Body of pancreas (tissue), 4 donors: ENCODE measurements around the gene AUTS2. TPM values are rescaled to one million over a fixed set of nuclear protein-coding genes. Genes with fewer than 3 reads are reported as not detected.

Experiments used
- ATAC-seq: fragments of 150-250 bp; one replicate; pipeline ENCODE4 v1.9.1; 2016
- DNase-seq, 4 donors: peaks; one replicate each; pipeline ENCODE4 v3.0.0-alpha.2; 2019
- H3K27ac ChIP-seq, 4 donors: fragments of 200-600 bp; sonication (generic); 1 replicate in 3 of 4; 2 replicates in 1 of 4; pipeline versions ENCODE4 v1.5.1 to v1.6.1; 2016 to 2019; ENCODE audit warnings: mild to moderate bottlenecking in 1 of 4, mixed read lengths in 1 of 4, moderate library complexity in 1 of 4
- H3K27me3 ChIP-seq, 2 donors: fragments of 200-600 bp; sonication (generic); one replicate each; pipeline ENCODE4 v1.6.0; 2016; ENCODE audit warnings: mild to moderate bottlenecking in 1 of 2
- H3K36me3 ChIP-seq, 2 donors: fragments of 200-600 bp; sonication (generic); replicated peaks in 1 of 2; 2 replicates each; pipeline ENCODE4 v1.5.1; 2016; ENCODE audit warnings: low read depth in 2 of 2; ENCODE audit not compliant: insufficient read depth in 1 of 2
- H3K4me1 ChIP-seq: fragments of 200-600 bp; sonication (generic); one replicate; pipeline ENCODE4 v1.6.0; 2016
- H3K4me3 ChIP-seq, 2 donors: fragments of 200-600 bp; sonication (generic); 1 replicate in 1 of 2; 2 replicates in 1 of 2; pipeline ENCODE4 v1.5.1; 2016 to 2019
- H3K9me3 ChIP-seq, 3 donors: fragments of 200-600 bp; sonication (generic); 1 replicate in 2 of 3; 2 replicates in 1 of 3; pipeline ENCODE4 v1.5.1; 2016
- CTCF ChIP-seq, 7 experiments: fragments of 450-650 bp in 4 of 7; fragments of 200-600 bp in 3 of 7; sonication (generic) in 3 of 7; IDR thresholded peaks; one replicate each; pipeline ENCODE4 v1.5.1; 2016 to 2019; ENCODE audit warnings: antibody characterized with exemption in 7 of 7
- POLR2A ChIP-seq, 3 donors: fragments of 450-650 bp; IDR thresholded peaks; one replicate each; pipeline ENCODE4 v1.6.1; 2016; ENCODE audit warnings: antibody characterized with exemption in 3 of 3, mild to moderate bottlenecking in 2 of 3
- WGBS, 2 donors: methylation state at CpG; one replicate each; pipeline ENCODE4 v1.1.5; 2017; 5-methylcytosine and 5-hydroxymethylcytosine counted together
- intact Hi-C: fragments of 100-400 bp; cut with DNase I; formaldehyde crosslinking; loops from one replicate; pipeline ENCODE4 v1.15.1; 2023
- total RNA-seq, 2 donors: library from RNA; depleted of rRNA; stranded (reverse); fragments of >200 nt; gene quantifications; one replicate each; pipeline ENCODE4 v1.1.0, GENCODE V29; 2016

Gene AUTS2
- total RNA-seq, 2 donors from 2014 or later, result 11.7 to 18.5 TPM

- no peaks in the 10 kb centered on the region for H3K4me1 ChIP-seq
- no peak for ATAC-seq
- no peak overlapping the region for H3K27ac ChIP-seq
- 78 to 89% methylated on average over 8 of the region's 8 CpGs for WGBS, 2 donors
- no peak for TF ChIP-seq CTCF (IDR thresholded peaks at IDR 0.05)
- TF ChIP-seq POLR2A (IDR thresholded peaks at IDR 0.05), result no peak
- H3K9me3 ChIP-seq, result no peaks in the 10 kb centered on the region
- no peaks in the 10 kb centered on the region for H3K27me3 ChIP-seq
- H3K4me3 ChIP-seq, result no peak overlapping the region
- DNase-seq, result no peak
- intact Hi-C loops, result no loop called here
- H3K36me3 ChIP-seq, result no peaks in the 10 kb centered on the region
Measured at GRCh38 chr7:69684369-69685292, 86.4 kb downstream of the AUTS2 start.

- Histone ChIP-seq H3K4me3 (no peak overlapping the region), H3K27ac (no peak overlapping the region)
- TF ChIP-seq CTCF (IDR thresholded peaks at IDR 0.05) (no peak), POLR2A (IDR thresholded peaks at IDR 0.05) (no peak)
Measured at GRCh38 chr7:69685293-69685631, 87.0 kb downstream of the AUTS2 start.

GRCh38 chr7:69686366-69686765 is 88.1 kb downstream of the AUTS2 start:
- Histone ChIP-seq H3K27ac (no peak overlapping the region), H3K4me1 (no peaks in the 10 kb centered on the region), H3K27me3 (no peaks in the 10 kb centered on the region), H3K9me3 (no peaks in the 10 kb centered on the region), H3K36me3 (no peaks in the 10 kb centered on the region), H3K4me3 (no peak overlapping the region)
- DNase-seq (no peak), ATAC-seq (no peak)
- WGBS, 2 donors, result 88 to 95% methylated on average over 2 of the region's 2 CpGs
- intact Hi-C loops, result no loop called here
- no peak for TF ChIP-seq CTCF (IDR thresholded peaks at IDR 0.05)
- TF ChIP-seq POLR2A (IDR thresholded peaks at IDR 0.05), result no peak

More at GRCh38 chr7:69685293-69685631, 87.0 kb downstream of the AUTS2 start:
- no peaks in the 10 kb centered on the region for H3K27me3 ChIP-seq
- intact Hi-C loops, result no loop called here
- ATAC-seq, result no peak
- no peaks in the 10 kb centered on the region for H3K9me3 ChIP-seq
- WGBS, 2 donors, result 17 to 21% methylated on average over 1 of the region's 1 CpG
- H3K4me1 ChIP-seq, result no peaks in the 10 kb centered on the region
- no peak for DNase-seq
- no peaks in the 10 kb centered on the region for H3K36me3 ChIP-seq

GRCh38 chr7:69687739-69688433 is 89.6 kb downstream of the AUTS2 start:
- no peaks in the 10 kb centered on the region for H3K36me3 ChIP-seq
- H3K9me3 ChIP-seq, result no peaks in the 10 kb centered on the region
- DNase-seq (no peak), ATAC-seq (no peak)
- no peak overlapping the region for H3K4me3 ChIP-seq
- TF ChIP-seq CTCF (IDR thresholded peaks at IDR 0.05), result no peak
- no peak for TF ChIP-seq POLR2A (IDR thresholded peaks at IDR 0.05)
- WGBS, 2 donors, result 70 to 80% methylated on average over 4 of the region's 4 CpGs
- H3K27ac ChIP-seq, result no peak overlapping the region
- H3K27me3 ChIP-seq, result no peaks in the 10 kb centered on the region
- no peaks in the 10 kb centered on the region for H3K4me1 ChIP-seq
- intact Hi-C loops, result no loop called here
